Tibial nerve (tissue), 4 donors: ENCODE results near the gene ZNRF3. TPM values are rescaled to one million over a fixed set of nuclear protein-coding genes. Genes with fewer than 3 reads are reported as not detected.

Experiments
- DNase-seq, 2 donors: peaks; one replicate each; pipeline ENCODE4 v3.0.0-alpha.2; 2019; ENCODE audit warnings: low spot score in 2 of 2
- H3K27ac ChIP-seq, 4 donors: fragments of 200-600 bp; sonication (generic) in 3 of 4; one replicate each; pipeline ENCODE4 v1.5.1; 2017 to 2019; ENCODE audit warnings: mild to moderate bottlenecking in 1 of 4
- H3K27me3 ChIP-seq, 2 donors: fragments of 200-600 bp; sonication (generic) in 1 of 2; one replicate each; pipeline versions ENCODE4 v1.5.1 to v1.6.0; 2017 to 2019
- H3K36me3 ChIP-seq, 3 donors: fragments of 200-600 bp; sonication (generic); one replicate each; pipeline ENCODE4 v1.5.1; 2018 to 2019
- H3K4me1 ChIP-seq, 4 donors: fragments of 200-600 bp; sonication (generic) in 3 of 4; one replicate each; pipeline ENCODE4 v1.5.1; 2017 to 2019
- H3K4me3 ChIP-seq, 4 donors: fragments of 200-600 bp; sonication (generic) in 3 of 4; one replicate each; pipeline ENCODE4 v1.5.1; 2017 to 2019; ENCODE audit warnings: mild to moderate bottlenecking in 1 of 4, moderate library complexity in 1 of 4
- H3K9me3 ChIP-seq, 4 donors: fragments of 200-600 bp; sonication (generic) in 3 of 4; one replicate each; pipeline ENCODE4 v1.5.1; 2017 to 2019
- EP300 ChIP-seq, 2 donors: sonication (generic); formaldehyde crosslinking; IDR thresholded peaks; one replicate each; pipeline ENCODE4 v1.6.1; 2017; ENCODE audit warnings: antibody characterized with exemption in 2 of 2, mild to moderate bottlenecking in 1 of 2
- POLR2A ChIP-seq, 2 donors: fragments of 450-650 bp; IDR thresholded peaks; one replicate each; pipeline ENCODE4 v1.6.1; 2017; ENCODE audit warnings: antibody characterized with exemption in 2 of 2, mild to moderate bottlenecking in 2 of 2, moderate library complexity in 2 of 2
- WGBS, 2 donors: methylation state at CpG; one replicate each; pipeline ENCODE4 v1.1.5; 2018; 5-methylcytosine and 5-hydroxymethylcytosine counted together
- total RNA-seq, 4 donors: library from RNA; depleted of rRNA; stranded (reverse); fragments of >200 nt; gene quantifications; one replicate each; pipeline ENCODE4 v1.1.0, GENCODE V29; 2016
- TF ChIP-seq, protein P1 (sequence below), 5 experiments: fragments of 200-600 bp in 3 of 5; fragments of 450-650 bp in 2 of 5; sonication (generic) in 3 of 5; IDR thresholded peaks; one replicate each; pipeline ENCODE4 v1.5.1; 2016 to 2019; ENCODE audit warnings: antibody characterized with exemption in 5 of 5, mild to moderate bottlenecking in 3 of 5, moderate library complexity in 2 of 5

Gene ZNRF3
- total RNA-seq, 4 donors from 2014 or later, result 18.0 to 37.9 (median 23.5) TPM

DNA sequence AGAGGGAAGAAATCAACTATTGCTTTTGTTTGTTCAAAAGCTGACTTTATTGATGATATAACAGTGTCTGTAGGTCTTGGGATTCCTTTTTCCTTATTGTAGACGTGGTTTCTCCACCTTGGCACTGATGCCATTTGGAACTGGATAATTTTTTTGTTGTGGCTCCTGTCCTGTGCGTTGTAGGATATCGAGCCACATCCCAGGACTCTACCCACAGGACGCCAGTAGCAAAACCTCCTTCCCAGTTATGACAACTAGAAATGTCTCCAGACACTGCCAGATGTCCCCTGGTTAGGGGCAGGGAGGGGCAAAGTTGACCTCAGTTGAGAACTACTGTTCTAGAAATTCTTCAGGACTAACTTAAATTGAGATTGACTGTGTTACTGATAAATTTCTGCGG is 45.8 kb downstream of the ZNRF3 start:
- TF ChIP-seq EP300 (IDR thresholded peaks at IDR 0.05), result no peak
- TF ChIP-seq, protein P1, sequence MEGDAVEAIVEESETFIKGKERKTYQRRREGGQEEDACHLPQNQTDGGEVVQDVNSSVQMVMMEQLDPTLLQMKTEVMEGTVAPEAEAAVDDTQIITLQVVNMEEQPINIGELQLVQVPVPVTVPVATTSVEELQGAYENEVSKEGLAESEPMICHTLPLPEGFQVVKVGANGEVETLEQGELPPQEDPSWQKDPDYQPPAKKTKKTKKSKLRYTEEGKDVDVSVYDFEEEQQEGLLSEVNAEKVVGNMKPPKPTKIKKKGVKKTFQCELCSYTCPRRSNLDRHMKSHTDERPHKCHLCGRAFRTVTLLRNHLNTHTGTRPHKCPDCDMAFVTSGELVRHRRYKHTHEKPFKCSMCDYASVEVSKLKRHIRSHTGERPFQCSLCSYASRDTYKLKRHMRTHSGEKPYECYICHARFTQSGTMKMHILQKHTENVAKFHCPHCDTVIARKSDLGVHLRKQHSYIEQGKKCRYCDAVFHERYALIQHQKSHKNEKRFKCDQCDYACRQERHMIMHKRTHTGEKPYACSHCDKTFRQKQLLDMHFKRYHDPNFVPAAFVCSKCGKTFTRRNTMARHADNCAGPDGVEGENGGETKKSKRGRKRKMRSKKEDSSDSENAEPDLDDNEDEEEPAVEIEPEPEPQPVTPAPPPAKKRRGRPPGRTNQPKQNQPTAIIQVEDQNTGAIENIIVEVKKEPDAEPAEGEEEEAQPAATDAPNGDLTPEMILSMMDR (IDR thresholded peaks at IDR 0.05), result no peak
- TF ChIP-seq POLR2A (IDR thresholded peaks at IDR 0.05), result no peak
- H3K27ac ChIP-seq, result no peak overlapping the region
- WGBS, 2 donors, result 93 to 96% methylated on average over 5 of the region's 5 CpGs
- DNase-seq, result no peak
- H3K9me3 ChIP-seq, result no peaks in the 10 kb centered on the region
- no peaks in the 10 kb centered on the region for H3K36me3 ChIP-seq
- H3K27me3 ChIP-seq, result no peaks in the 10 kb centered on the region
- H3K4me1 ChIP-seq, result peaks cover 0 to 48% (median under 1%) of the 10 kb centered on the region in 4 donors
- H3K4me3 ChIP-seq, result no peak overlapping the region

DNA sequence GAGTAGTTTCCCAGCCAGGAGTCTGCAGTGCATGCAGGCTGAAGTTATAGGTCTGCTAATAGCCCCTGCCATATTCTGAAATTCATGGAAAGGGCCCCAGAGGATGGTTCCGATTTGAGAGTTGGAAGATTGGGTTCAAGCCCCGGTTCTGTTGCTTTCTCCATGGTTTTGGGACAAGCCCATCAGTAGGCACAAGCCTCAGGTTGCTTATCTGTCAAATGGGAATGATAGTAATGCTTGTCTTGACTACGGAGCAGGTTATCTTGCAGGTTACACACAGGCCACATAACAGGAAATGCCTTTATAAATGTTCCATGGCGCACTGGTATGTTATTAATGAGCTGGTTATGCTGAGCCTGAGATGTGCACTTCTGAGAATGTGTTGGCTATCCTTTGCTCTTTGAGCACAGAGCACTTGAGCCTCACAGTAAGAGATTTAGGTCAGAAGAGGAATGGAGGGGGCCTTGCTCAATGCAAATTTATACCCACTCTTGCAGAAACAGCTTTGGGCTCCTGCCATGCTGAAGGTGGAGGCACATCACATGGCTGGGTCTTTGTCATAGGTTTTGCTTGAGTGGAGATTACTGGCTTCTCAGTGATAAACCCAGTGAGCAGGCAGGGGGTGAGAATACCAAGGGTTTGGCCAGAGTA is 47.1 kb downstream of the ZNRF3 start:
- H3K36me3 ChIP-seq, result no peaks in the 10 kb centered on the region
- peaks cover 0 to 55% (median 0%) of the 10 kb centered on the region in 4 donors for H3K4me1 ChIP-seq
- no peak for DNase-seq
- TF ChIP-seq POLR2A (IDR thresholded peaks at IDR 0.05), result no peak
- no peak for TF ChIP-seq EP300 (IDR thresholded peaks at IDR 0.05)
- TF ChIP-seq, protein P1 (IDR thresholded peaks at IDR 0.05), result no peak
- H3K4me3 ChIP-seq, result no peak overlapping the region
- no peaks in the 10 kb centered on the region for H3K9me3 ChIP-seq
- 85% methylated on average over 4 of the region's 4 CpGs for WGBS, 2 donors
- H3K27ac ChIP-seq, result no peak overlapping the region
- no peaks in the 10 kb centered on the region for H3K27me3 ChIP-seq

DNA sequence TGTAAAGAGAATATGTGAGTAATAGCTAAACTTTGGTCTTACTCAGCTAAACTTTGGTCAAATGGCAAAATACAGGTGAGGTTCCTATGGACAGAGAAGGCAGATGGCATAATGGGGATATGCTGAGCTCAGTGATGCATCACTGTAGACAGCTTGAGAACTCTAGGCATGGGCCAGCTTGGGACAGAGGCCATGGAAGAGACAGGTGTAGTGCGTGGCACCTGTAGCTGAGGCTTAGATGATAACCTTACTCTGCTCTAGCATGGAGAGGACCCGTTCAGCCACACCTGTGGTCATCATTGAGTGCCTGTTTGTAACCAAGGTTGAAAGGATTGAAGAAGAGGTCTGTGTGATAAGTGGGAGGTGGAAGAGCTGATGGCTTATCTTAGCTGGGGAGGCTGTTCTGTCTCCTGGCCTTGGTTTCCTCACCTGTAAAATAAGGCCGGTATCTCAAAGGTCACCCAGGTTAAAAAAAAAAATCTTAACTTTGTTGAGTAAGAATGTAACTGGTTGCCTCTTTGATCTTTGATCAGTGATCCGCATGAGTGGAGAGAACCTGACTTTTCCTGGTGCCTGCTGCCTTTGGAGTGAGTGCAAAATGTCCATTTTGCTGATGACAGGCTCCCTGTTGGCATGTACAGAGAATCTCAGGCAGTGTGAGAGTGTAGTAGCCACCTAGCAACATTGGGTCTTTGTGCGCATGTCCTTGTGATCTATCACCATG is 48.6 kb downstream of the ZNRF3 start:
- WGBS, 2 donors, result 94 to 95% methylated on average over 5 of the region's 5 CpGs
- no peaks in the 10 kb centered on the region for H3K36me3 ChIP-seq
- H3K4me3 ChIP-seq, result no peak overlapping the region
- DNase-seq, result no peak
- TF ChIP-seq EP300 (IDR thresholded peaks at IDR 0.05), result no peak
- TF ChIP-seq, protein P1 (IDR thresholded peaks at IDR 0.05), result no peak
- TF ChIP-seq POLR2A (IDR thresholded peaks at IDR 0.05), result no peak
- H3K27ac ChIP-seq, result no peak overlapping the region
- H3K4me1 ChIP-seq, result peaks cover 0 to 69% (median 0%) of the 10 kb centered on the region in 4 donors
- H3K9me3 ChIP-seq, result no peaks in the 10 kb centered on the region
- H3K27me3 ChIP-seq, result no peaks in the 10 kb centered on the region

DNA sequence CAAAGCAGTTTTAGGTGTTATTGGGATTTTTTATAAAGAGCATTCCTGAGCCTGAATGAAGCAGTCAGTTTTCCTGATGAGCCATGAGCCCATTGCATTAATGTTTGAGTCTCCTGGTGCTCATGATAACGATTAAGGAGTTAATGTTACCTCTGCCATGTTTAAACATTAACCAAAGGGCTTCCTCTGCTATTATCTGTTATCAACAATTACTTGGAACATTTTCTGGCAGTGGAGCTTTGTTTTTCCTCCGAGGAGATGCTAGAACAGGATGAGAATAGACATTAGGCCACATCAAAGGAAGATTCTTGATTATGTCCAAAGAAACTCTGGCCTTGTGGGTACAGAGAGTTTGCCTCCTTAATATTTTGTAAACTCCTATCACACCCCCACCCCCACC is 49.9 kb downstream of the ZNRF3 start:
- Histone ChIP-seq H3K4me3 (no peak overlapping the region), H3K4me1 (peaks cover 0 to 81% (median 0%) of the 10 kb centered on the region in 4 donors), H3K9me3 (no peaks in the 10 kb centered on the region), H3K36me3 (no peaks in the 10 kb centered on the region), H3K27me3 (no peaks in the 10 kb centered on the region), H3K27ac (no peak overlapping the region)
- DNase-seq, result no peak
- TF ChIP-seq, protein P1 (IDR thresholded peaks at IDR 0.05), result no peak
- 52 to 54% methylated on average over 2 of the region's 2 CpGs for WGBS, 2 donors

DNA sequence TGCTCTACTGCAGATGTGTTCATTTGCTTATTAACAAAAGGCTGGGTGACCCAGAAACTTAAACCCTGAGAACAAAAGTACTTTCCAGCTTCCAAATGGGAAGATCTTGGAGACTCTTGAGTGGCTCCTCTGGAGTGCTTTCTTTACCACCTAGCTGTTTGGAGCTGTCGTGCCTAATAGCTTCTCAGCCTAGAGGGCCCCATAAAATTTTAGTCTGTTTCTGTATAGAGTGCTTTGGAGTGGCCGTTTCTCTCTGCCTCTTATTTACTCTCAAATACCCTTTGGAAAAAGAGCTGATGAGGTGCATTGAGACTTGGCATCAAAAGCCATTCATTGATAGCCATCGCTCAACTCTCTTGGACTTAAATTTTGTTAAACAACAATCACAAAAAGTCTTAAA is 50.7 kb downstream of the ZNRF3 start:
- 71 to 88% methylated on average over 3 of the region's 3 CpGs for WGBS, 2 donors
- peaks cover 0 to 80% (median 0%) of the 10 kb centered on the region in 4 donors for H3K4me1 ChIP-seq
- H3K36me3 ChIP-seq, result no peaks in the 10 kb centered on the region

More for the DNA sequence above, 50.7 kb downstream of the ZNRF3 start:
- no peaks in the 10 kb centered on the region for H3K9me3 ChIP-seq
- peak overlapping the region in 2 of 4 donors; percentile 2 to 68 for H3K27ac ChIP-seq
- no peak for TF ChIP-seq POLR2A (IDR thresholded peaks at IDR 0.05)
- DNase-seq, result no peak
- H3K4me3 ChIP-seq, result no peak overlapping the region
- no peaks in the 10 kb centered on the region for H3K27me3 ChIP-seq
